Left colon (tissue), 2 donors: ENCODE data around the gene NPTXR. TPM values are rescaled to one million over a fixed set of nuclear protein-coding genes. Genes with fewer than 3 reads are reported as not detected.
"Not testable (repeated sequence)": the region's sequence is repeated elsewhere in the genome, so short reads cannot be mapped to it uniquely, and the experiment has no call there.

Experiments used
- ATAC-seq: fragments of 200-7000 bp; cut with Tn5 transposase; one replicate; pipeline ENCODE4 v1.9.1; 2020; ENCODE audit warnings: mild to moderate bottlenecking, moderate library complexity
- DNase-seq, 2 donors: peaks; one replicate each; pipeline ENCODE4 v3.0.0-alpha.2; 2020
- intact Hi-C, 2 donors: fragments of 100-400 bp; cut with DNase I in 1 of 2; cut with micrococcal nuclease in 1 of 2; formaldehyde crosslinking; loops; one replicate each; pipeline versions ENCODE4 v1.11.2 to v1.14.0; 2022; cut with DNase I, micrococcal nuclease
- total RNA-seq, 2 donors: library from RNA; stranded (reverse); fragmentation: NEBNext Ultra II Directional; extraction: Animal tissue kit (Norgen Biotek cat#: 25700); gene quantifications; one replicate each; pipeline ENCODE4 v1.2.1, GENCODE V29; 2021
- donor health status: DM: no; HTN: no; CAD: no.
- donor health status: DM: yes; HTN: yes; CAD: no.

Gene NPTXR
- total RNA-seq, 2 donors from 2014 or later = 0.46 to 2.5 TPM

DNA sequence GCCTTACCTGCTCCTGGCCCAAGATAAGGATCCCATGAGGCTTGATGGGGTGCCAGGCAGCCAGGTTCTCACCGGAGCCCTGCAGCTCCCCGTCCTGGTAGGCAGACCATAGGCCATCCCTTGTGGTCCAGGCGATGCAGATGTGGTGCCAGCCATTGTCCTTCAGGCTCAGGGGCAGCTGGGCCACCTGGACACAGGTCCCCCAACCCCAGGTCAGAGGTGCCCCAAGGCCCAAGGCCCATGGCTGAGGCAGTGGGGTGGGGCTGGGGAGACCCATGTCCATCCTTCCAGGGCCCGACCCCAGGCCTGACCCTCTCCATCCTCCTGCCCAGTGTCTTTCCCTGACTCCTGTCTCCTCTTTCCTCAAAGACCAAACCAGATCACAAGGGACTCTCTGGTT, 20.8 kb downstream of the NPTXR start:
- intact Hi-C loops = no loop called here
- DNase-seq (no peak), ATAC-seq (no peak)

DNA sequence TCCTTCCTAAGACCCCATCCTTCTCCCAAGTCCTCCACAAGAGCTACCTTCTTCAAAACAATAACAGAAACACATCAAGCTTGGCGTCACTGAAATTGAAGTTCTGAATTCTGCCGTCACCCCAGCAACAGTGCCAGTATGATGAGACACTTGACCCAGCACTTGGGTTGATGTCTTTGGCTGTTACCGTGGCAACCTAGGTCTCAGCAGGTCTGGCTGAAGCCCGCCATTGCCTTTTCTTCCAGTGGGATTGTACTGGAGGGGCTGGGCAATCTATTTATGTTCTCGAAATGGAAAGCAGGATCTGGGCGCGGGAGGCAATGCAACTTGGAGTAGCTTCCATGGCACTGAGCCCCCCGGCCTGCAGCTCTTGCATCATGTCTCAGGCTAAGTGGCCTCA, 23.8 kb downstream of the NPTXR start:
- DNase-seq (no peak), ATAC-seq (no peak)
- intact Hi-C loops = no loop called here

GRCh38 chr22:38819387-38819940, 24.4 kb downstream of the NPTXR start:
- ATAC-seq = no peak
- DNase-seq = no peak
- intact Hi-C loops = no loop called here

- DNase-seq = no peak
- intact Hi-C loops = no loop called here
- no peak for ATAC-seq
These were observed 26.6 kb downstream of the NPTXR start for GRCh38 chr22:38817196-38817595.

GRCh38 chr22:38815842-38816241, 28.0 kb downstream of the NPTXR start:
- ATAC-seq (no peak), DNase-seq (no peak)
- intact Hi-C loops = no loop called here

- DNase-seq = no peak
- ATAC-seq = no peak
- intact Hi-C loops = no loop called here
These were observed 32.6 kb downstream of the NPTXR start for GRCh38 chr22:38811241-38811640.

- DNase-seq, ATAC-seq: not testable (repeated sequence)
These were observed 38.7 kb downstream of the NPTXR start for GRCh38 chr22:38805041-38805593.

GRCh38 chr22:38802671-38803121, 41.1 kb downstream of the NPTXR start:
- intact Hi-C loops = no loop called here
- ATAC-seq (peak; percentile 40), DNase-seq (no peak)

More at GRCh38 chr22:38805041-38805593, 38.7 kb downstream of the NPTXR start:
- intact Hi-C loops = not testable (repeated sequence)

- ATAC-seq = no peak
- intact Hi-C loops = no loop called here
- DNase-seq = no peak
These were observed 44.4 kb downstream of the NPTXR start for GRCh38 chr22:38799265-38800002.

DNA sequence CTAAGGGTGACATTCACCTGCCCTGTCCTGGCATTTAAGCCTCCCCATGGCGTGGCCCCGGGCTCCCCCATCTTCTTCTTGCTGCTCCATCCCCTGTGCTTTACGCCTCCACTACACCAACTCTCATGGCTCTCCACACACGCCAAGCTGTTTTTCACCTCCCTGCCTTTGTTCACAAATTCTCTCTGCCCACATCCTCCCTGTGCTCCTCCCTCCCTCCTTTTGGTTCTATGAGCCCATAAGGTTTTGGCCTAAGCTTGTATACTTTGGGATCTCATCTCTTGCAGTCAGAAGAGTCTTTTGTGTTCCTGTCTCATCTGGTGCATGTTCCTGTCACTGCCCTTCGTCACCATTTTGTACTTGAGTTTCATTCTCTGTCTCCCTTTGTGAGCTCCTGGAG, 45.3 kb downstream of the NPTXR start:
- DNase-seq (no peak), ATAC-seq (no peak)
- intact Hi-C loops = no loop called here

GRCh38 chr22:38796262-38796957, 47.4 kb downstream of the NPTXR start:
- intact Hi-C loops = no loop called here
- ATAC-seq (no peak), DNase-seq (no peak)

DNA sequence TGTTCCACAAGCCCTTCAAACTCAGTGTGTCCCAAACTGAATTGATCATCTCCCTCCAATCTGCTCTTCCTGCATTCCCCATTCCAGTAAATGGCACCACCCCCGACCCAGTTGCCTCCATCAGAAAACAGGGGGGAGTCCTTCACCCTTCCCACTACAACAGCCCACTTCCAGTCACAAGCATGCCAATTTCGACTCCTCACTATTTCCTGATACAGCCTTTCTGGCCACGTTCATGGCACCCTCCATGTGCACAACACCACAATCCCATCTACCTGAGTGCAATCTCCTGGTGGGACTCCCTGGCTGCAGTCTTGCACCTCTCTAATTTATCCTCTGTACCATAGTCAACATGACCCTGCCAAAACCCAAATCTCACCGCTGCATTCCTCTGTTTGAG, 48.3 kb downstream of the NPTXR start:
- ATAC-seq (no peak), DNase-seq (no peak)
- intact Hi-C loops = no loop called here

GRCh38 chr22:38793721-38794466, 49.9 kb downstream of the NPTXR start, which contains the start of gene DNAL4:
Gene DNAL4 (minus strand): TSS chr22:38794143. CDS start chr22:38782731, 11,412 bp downstream.
- ATAC-seq (peak; percentile 99), DNase-seq (peak; percentile 96 to 97)
- intact Hi-C loops = no loop called here

DNA sequence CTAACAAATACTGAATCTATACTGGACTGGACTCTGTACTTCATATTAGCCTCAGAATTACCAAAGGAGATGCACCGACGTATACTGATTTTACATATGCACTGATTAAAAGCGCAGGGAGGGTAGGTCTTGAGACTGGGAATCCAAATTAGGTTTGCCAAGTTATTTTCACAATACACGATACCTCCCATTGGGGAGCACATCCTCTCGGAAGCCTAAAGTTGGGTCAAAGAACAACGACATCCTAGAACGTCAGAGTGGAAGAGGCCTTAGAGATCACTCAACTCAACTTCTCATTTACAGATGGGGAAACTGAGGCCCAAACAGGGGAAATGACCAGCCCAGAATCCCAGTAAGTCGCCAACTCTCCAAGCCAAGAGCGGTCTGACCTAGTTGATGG, 50.5 kb downstream of the NPTXR start:
- intact Hi-C loops = no loop called here
- ATAC-seq (no peak), DNase-seq (no peak)

DNA sequence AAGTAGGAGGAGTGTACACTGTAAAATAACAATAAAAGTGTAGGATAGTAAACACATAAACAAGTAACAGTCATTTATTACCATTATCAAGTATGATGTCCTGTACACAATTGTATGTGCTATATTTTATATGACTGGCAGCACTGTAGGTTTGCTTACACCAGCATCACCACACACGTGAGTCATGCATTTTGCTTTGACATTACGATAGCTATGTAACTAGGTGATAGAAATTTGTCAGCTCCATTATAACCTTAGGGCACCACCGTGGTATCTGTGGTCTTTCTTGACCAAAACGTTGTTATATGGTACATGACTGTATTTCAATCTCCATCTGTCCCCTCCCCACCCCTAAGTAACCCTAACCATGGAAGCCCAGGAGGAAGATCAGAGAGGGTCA, 51.0 kb downstream of the NPTXR start:
- intact Hi-C loops = no loop called here
- no peak for DNase-seq

DNA sequence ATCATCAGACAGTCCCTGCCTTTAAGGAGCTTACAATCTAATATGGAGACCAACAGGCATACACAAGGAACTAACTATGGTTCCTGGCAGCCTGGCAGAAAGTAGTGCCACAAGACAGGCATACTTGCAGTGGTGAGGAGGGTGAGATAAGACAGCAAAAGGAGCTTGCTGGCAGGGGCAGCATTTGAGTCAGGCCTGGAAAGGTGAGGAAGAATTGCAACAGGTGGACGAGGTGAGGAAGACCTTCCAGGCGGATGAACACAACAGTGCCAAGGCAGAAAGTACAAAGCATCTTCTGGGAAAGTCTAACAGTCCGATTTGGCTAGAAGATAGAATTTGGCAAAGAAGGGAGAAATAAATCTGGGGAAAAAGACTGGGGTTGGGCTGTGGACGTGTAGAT, 54.2 kb downstream of the NPTXR start:
- no peak for ATAC-seq
- intact Hi-C loops = loop anchor here in 1 of 2 donors (10.0 kb wide), 1 partner anchor 55 kb away; the partner anchor contains the start of gene NPTXR

More for the DNA sequence above, 51.0 kb downstream of the NPTXR start:
- ATAC-seq = no peak

DNA sequence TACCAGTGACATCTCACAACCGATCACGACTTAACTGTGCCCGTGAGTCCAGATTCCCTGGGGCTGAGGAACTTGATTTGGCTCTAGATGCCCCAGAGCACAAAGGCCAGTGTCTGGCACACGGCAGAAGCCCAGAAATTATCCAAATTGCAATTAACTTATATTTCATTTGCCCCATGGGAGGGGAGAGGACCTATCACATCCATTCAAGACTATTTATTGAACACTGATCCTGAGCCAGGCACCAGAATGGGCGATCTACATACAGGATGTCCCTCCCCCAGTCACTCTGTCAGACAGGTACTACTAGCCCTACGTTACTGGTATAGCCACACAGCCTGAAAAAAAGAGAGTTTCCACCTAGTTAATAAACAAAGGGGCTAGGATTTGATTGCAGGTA, 55.0 kb downstream of the NPTXR start:
- ATAC-seq (no peak), DNase-seq (no peak)
- intact Hi-C loops = loop anchor here in 1 of 2 donors (10.0 kb wide), 1 partner anchor 56 kb away; the partner anchor contains the start of gene NPTXR

More for the DNA sequence above, 54.2 kb downstream of the NPTXR start:
- DNase-seq = no peak

- DNase-seq (no peak), ATAC-seq (peak; percentile 84)
- intact Hi-C loops = loop anchor here in 1 of 2 donors (10.0 kb wide), 1 partner anchor 57 kb away; the partner anchor contains the start of gene NPTXR
These were observed 55.6 kb downstream of the NPTXR start for GRCh38 chr22:38788021-38788816.
